DOHH2 (cell line): Measurements from ENCODE around the gene CD59.

Experiments
- EZH2phosphoT487 ChIP-seq: fragments of 200-600 bp; sonication (generic); IDR thresholded peaks from 2 replicates; pipeline ENCODE4 v1.6.1; 2017; ENCODE audit warnings: borderline replicate concordance, mild to moderate bottlenecking, antibody characterized with exemption, low read length, moderate library complexity, mixed read lengths
- TF ChIP-seq, protein P1 (sequence below): fragments of 200-600 bp; sonication (generic); IDR thresholded peaks from one replicate; pipeline ENCODE4 v1.5.1; 2014; ENCODE audit warnings: antibody characterized with exemption, mild to moderate bottlenecking, low read depth, low read length; ENCODE audit not compliant: poor library complexity, severe bottlenecking

DNA sequence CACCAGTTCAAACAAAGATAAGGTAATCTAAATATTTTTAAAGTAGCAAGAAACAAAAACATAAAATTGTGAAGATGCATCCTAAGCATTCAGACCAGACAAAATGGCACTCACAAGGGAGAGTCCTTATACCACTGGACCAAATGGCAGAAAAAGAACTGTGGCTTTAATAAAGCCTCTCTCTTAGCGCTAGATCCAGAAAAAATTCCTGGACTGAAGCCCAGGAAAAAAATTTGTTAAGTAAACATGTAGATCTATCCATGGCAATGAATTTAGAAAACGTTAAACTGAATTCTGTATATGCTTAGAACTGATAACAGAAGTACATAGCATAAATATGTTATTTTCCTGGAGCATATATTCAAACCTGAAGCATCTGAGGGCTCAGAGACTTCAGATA is 11.8 kb upstream of the CD59 start:
- TF ChIP-seq, protein P1, sequence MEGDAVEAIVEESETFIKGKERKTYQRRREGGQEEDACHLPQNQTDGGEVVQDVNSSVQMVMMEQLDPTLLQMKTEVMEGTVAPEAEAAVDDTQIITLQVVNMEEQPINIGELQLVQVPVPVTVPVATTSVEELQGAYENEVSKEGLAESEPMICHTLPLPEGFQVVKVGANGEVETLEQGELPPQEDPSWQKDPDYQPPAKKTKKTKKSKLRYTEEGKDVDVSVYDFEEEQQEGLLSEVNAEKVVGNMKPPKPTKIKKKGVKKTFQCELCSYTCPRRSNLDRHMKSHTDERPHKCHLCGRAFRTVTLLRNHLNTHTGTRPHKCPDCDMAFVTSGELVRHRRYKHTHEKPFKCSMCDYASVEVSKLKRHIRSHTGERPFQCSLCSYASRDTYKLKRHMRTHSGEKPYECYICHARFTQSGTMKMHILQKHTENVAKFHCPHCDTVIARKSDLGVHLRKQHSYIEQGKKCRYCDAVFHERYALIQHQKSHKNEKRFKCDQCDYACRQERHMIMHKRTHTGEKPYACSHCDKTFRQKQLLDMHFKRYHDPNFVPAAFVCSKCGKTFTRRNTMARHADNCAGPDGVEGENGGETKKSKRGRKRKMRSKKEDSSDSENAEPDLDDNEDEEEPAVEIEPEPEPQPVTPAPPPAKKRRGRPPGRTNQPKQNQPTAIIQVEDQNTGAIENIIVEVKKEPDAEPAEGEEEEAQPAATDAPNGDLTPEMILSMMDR = no peak
- TF ChIP-seq EZH2phosphoT487 = no peak
